ENCODE data around the gene C19orf47. TPM values are rescaled to one million over a fixed set of nuclear protein-coding genes. Genes with fewer than 3 reads are reported as not detected.

The C19orf47 gene
- total and polyA plus RNA-seq, 11 donors: 99.1 to 314 (median 149) TPM

DNA sequence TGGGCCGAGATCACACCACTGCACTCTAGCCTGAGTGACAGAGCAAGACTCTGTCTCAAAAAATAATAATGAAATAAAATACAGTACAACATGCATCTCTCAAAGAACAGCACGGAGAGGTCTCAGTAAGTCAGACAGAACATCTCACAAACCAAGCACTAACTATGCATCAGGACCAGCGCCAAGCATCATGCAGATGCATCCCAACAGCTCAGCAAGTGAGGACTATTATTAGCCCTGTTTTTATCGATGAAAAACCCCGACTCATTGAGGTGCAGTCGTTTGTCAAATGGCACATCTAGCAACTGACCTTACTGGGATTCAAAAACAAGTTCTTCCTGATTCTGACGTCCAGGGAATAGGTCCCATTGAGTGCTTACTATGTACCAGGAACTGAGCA lies 3.8 kb downstream of the C19orf47 start:
- intact Hi-C loops (cut with DNase I): loop anchor here in 1 of 10 donors (10.0 kb wide), 1 partner anchor 80 kb away; the partner anchor contains the start of gene SERTAD1
- DNase-seq: peak in 2 of 5 donors; percentile 51 to 52
- H3K36me3 ChIP-seq: peaks cover 0 to 10% (median 4%) of the 10 kb centered on the region in 9 donors
- H3K4me1 ChIP-seq: peaks cover 0 to 54% (median 33%) of the 10 kb centered on the region in 12 donors
- peak overlapping the region in 10 of 12 donors; percentile 2 to 89 (median 54) for H3K27ac ChIP-seq
- H3K4me3 ChIP-seq: no peak overlapping the region
- H3K9me3 ChIP-seq: no peaks in the 10 kb centered on the region
- ATAC-seq: no peak
- TF ChIP-seq, protein P1, sequence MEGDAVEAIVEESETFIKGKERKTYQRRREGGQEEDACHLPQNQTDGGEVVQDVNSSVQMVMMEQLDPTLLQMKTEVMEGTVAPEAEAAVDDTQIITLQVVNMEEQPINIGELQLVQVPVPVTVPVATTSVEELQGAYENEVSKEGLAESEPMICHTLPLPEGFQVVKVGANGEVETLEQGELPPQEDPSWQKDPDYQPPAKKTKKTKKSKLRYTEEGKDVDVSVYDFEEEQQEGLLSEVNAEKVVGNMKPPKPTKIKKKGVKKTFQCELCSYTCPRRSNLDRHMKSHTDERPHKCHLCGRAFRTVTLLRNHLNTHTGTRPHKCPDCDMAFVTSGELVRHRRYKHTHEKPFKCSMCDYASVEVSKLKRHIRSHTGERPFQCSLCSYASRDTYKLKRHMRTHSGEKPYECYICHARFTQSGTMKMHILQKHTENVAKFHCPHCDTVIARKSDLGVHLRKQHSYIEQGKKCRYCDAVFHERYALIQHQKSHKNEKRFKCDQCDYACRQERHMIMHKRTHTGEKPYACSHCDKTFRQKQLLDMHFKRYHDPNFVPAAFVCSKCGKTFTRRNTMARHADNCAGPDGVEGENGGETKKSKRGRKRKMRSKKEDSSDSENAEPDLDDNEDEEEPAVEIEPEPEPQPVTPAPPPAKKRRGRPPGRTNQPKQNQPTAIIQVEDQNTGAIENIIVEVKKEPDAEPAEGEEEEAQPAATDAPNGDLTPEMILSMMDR (IDR thresholded peaks at IDR 0.05): no peak
- TF ChIP-seq POLR2A (IDR thresholded peaks at IDR 0.05): no peak
- H3K27me3 ChIP-seq: no peaks in the 10 kb centered on the region
- 42 to 72% (median 54%) methylated on average over 7 of the region's 7 CpGs for WGBS, 4 donors

DNA sequence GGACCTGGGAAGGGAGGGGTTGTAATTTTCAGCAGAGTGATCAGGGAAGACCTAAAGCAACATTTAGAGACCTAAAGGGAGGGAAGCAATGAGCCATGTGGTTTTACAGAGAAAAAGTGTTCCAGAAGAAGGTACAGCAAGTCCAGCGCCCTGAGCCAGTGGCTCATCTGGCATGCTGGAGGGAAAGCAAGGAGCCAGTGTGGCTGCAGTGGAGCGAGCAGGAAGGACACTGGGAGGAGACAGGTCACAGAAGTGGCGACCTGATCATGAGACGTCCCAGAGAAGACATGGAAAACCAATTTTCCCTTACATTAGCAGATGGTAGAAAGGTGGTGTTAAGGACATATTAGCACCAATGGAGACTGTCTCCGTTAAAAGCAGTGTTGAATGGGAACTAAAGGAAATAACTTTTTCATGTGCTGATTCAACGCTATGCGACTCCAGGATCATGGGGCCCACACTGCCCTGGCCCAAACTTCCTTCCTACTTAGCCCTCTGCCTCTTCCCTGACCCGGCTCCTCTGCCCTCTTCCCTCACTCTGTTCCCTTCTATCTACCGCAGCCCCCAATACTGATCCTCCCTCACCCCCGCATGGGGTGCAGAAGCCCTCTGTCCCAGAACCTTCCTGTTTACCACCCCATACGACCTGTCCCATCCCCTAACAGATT lies 5.4 kb downstream of the C19orf47 start:
- DNase-seq (no peak), ATAC-seq (no peak)
- Histone ChIP-seq H3K36me3 (peaks cover 0 to 20% (median 14%) of the 10 kb centered on the region in 9 donors), H3K27ac (peak overlapping the region; percentile 52 to 94 (median 86)), H3K4me3 (no peak overlapping the region), H3K27me3 (no peaks in the 10 kb centered on the region), H3K4me1 (peaks cover 0 to 53% (median 28%) of the 10 kb centered on the region in 12 donors), H3K9me3 (no peaks in the 10 kb centered on the region)
- TF ChIP-seq, protein P1 (IDR thresholded peaks at IDR 0.05): no peak
- TF ChIP-seq POLR2A (IDR thresholded peaks at IDR 0.05): no peak
- intact Hi-C loops (cut with DNase I): loop anchor here in 1 of 10 donors (10.0 kb wide), 1 partner anchor 82 kb away; the partner anchor contains the start of gene SERTAD1
- 70 to 78% (median 75%) methylated on average over 11 of the region's 11 CpGs for WGBS, 4 donors

DNA sequence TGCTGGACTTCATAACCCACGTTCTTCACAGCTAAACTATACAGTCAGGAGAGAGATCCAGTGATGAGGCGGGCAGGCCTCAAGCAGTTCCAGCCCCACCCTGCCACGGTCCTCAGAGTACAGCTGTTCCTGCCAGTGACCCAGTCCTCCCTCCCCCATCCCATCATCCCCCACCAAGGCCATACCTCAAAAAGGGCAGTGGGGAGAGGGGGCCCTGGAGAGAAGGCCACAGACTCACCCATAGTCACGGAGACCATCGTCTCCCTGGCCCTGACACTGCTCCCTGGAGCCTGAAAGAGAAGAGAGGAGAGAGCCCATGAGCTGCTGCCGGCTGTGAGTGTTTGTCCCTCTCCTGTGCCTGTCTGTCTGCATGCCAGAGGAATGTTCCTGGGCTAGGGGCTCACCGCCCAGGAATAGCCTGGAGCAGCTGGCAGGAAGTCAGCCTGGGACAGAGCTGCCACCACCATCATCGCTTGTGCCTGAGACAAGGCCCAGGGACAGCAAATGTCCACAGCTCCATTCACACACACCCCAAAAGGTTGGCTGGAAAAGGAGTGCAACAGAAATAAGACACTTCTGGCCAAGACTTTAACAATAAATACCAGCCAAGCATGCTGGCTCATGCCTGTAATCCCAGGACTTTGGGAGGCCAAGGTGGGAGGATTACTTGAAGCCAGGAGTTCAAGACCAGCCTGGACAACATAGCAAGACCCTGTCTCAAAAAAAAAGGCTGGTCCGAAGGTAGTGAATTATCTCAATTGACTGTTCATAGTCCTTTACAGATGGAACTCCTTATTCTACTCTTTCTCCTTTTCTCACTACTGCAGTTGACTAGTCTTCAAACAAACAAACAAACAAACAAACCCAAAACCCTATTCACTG lies 6.4 kb downstream of the C19orf47 start:
- ATAC-seq: peak; percentile 94 to 98 (median 96)
- DNase-seq: peak; percentile 81 to 94 (median 82)
- Histone ChIP-seq H3K36me3 (peaks cover 0 to 20% (median 14%) of the 10 kb centered on the region in 9 donors), H3K4me1 (peaks cover 0 to 45% (median 18%) of the 10 kb centered on the region in 12 donors), H3K27me3 (no peaks in the 10 kb centered on the region), H3K27ac (peak overlapping the region; percentile 52 to 94 (median 86)), H3K4me3 (peak overlapping the region in 9 of 12 donors; percentile 2 to 43 (median 24)), H3K9me3 (no peaks in the 10 kb centered on the region)
- WGBS, 4 donors: 42 to 63% (median 47%) methylated on average over 6 to 9 of the region's 9 CpGs
- TF ChIP-seq, protein P1 (IDR thresholded peaks at IDR 0.05): no peak
- peak in 1 of 2 donors; percentile 53 for TF ChIP-seq POLR2A (IDR thresholded peaks at IDR 0.05)
- intact Hi-C loops (cut with DNase I): loop anchor here in 1 of 10 donors (10.0 kb wide), 1 partner anchor 83 kb away; the partner anchor contains the start of gene SERTAD1
